Measurements from ENCODE around the gene PHLDA3. TPM values are rescaled to one million over a fixed set of nuclear protein-coding genes. Genes with fewer than 3 reads are reported as not detected.

Gene PHLDA3
- total RNA-seq, 5 donors from 2014 or later (not counting 1 experiment from before 2014, with no cell fraction given): 0.83 to 5.8 (median 3.6) TPM

- ChIA-PET CTCF (interaction anchor here (0.7 to 3.1 kb wide), 2 partner anchors 23 kb away, joined by 4 to 18 read pairs; no protein-coding TSS in a partner anchor), POLR2A (no interaction called here)
- Mint-ChIP-seq H3K36me3 (no peaks in the 10 kb centered on the region), H3K4me3 (peak overlapping the region; percentile 85 to 92 (median 88)), H3K27ac (peak overlapping the region in 1 of 2 donors; percentile 36), H3K27me3 (no peaks in the 10 kb centered on the region), H3K4me1 (peaks cover 33 to 49% (median 42%) of the 10 kb centered on the region in 3 donors), H3K9me3 (no peaks in the 10 kb centered on the region)
- WGBS (ENCODE audit: insufficient coverage): 90% methylated on average over 7 of the region's 9 CpGs
- Histone ChIP-seq H3K9me3 (no peaks in the 10 kb centered on the region), H3K4me3 (ENCODE audit: control insufficient read depth in 1 of 2, extremely low read depth in 1 of 2, low read length in 1 of 2) (no peak overlapping the region), H3K36me3 (ENCODE audit: control insufficient read depth in 2 of 2, extremely low read depth in 1 of 2, insufficient read depth in 1 of 2, low read length in 1 of 2) (peaks cover 0 to 3% of the 10 kb centered on the region in 2 donors), H3K27me3 (replicated peaks in 1 of 2; ENCODE audit: control insufficient read depth in 2 of 2, extremely low read depth in 1 of 2, insufficient read depth in 2 of 2, low read length in 1 of 2) (no peaks in the 10 kb centered on the region), H3K4me1 (ENCODE audit: control insufficient read depth in 1 of 2, extremely low read depth in 1 of 2, insufficient read depth in 2 of 2, low read length in 2 of 2) (peaks cover 16 to 32% of the 10 kb centered on the region in 2 experiments), H3K27ac (ENCODE audit: low read length) (no peak overlapping the region)
- ATAC-seq (replicated peaks in 1 of 4): no peak
- DNase-seq: no peak
Measured at GRCh38 chr1:201504799-201505502, 36.0 kb upstream of the PHLDA3 start.

GRCh38 chr1:201504179-201504631 is 35.2 kb upstream of the PHLDA3 start:
- ChIA-PET POLR2A (no interaction called here), CTCF (interaction anchor here (0.6 to 3.8 kb wide), 7 partner anchors 8 to 63 kb away, joined by 3 to 20 read pairs (median 4); no protein-coding TSS in a partner anchor)
- Mint-ChIP-seq H3K4me3 (no peak overlapping the region), H3K27ac (no peak overlapping the region), H3K36me3 (no peaks in the 10 kb centered on the region), H3K4me1 (peaks cover 33 to 47% (median 39%) of the 10 kb centered on the region in 3 donors), H3K27me3 (no peaks in the 10 kb centered on the region), H3K9me3 (no peaks in the 10 kb centered on the region)
- no peak overlapping the region for H3K4me3 ChIP-seq (ENCODE audit: control insufficient read depth in 1 of 2, extremely low read depth in 1 of 2, low read length in 1 of 2)
- ATAC-seq (replicated peaks in 1 of 4) (no peak), DNase-seq (no peak)
- H3K9me3 ChIP-seq: no peaks in the 10 kb centered on the region
- H3K4me1 ChIP-seq (ENCODE audit: control insufficient read depth in 1 of 2, extremely low read depth in 1 of 2, insufficient read depth in 2 of 2, low read length in 2 of 2): peaks cover 16 to 32% of the 10 kb centered on the region in 2 experiments
- WGBS (ENCODE audit: insufficient coverage): 100% methylated on average over 2 of the region's 3 CpGs
- no peak overlapping the region for H3K27ac ChIP-seq (ENCODE audit: low read length)
- no peaks in the 10 kb centered on the region for H3K27me3 ChIP-seq (replicated peaks in 1 of 2; ENCODE audit: control insufficient read depth in 2 of 2, extremely low read depth in 1 of 2, insufficient read depth in 2 of 2, low read length in 1 of 2)
- H3K36me3 ChIP-seq (ENCODE audit: control insufficient read depth in 2 of 2, extremely low read depth in 1 of 2, insufficient read depth in 1 of 2, low read length in 1 of 2): peaks cover 0 to 3% of the 10 kb centered on the region in 2 donors

- H3K9me3 Mint-ChIP-seq: no peaks in the 10 kb centered on the region
- Histone ChIP-seq H3K36me3 (ENCODE audit: control insufficient read depth in 2 of 2, extremely low read depth in 1 of 2, insufficient read depth in 1 of 2, low read length in 1 of 2) (peaks cover 0 to 4% of the 10 kb centered on the region in 2 donors), H3K27ac (ENCODE audit: low read length) (no peak overlapping the region), H3K4me1 (ENCODE audit: control insufficient read depth in 1 of 2, extremely low read depth in 1 of 2, insufficient read depth in 2 of 2, low read length in 2 of 2) (peaks cover 16 to 32% of the 10 kb centered on the region in 2 experiments), H3K27me3 (replicated peaks in 1 of 2; ENCODE audit: control insufficient read depth in 2 of 2, extremely low read depth in 1 of 2, insufficient read depth in 2 of 2, low read length in 1 of 2) (no peaks in the 10 kb centered on the region), H3K4me3 (ENCODE audit: control insufficient read depth in 1 of 2, extremely low read depth in 1 of 2, low read length in 1 of 2) (no peak overlapping the region), H3K9me3 (no peaks in the 10 kb centered on the region)
- H3K27ac Mint-ChIP-seq: no peak overlapping the region
- POLR2A ChIA-PET: interaction anchor here in 1 of 2 donors (0.6 kb wide), 1 partner anchor 56 kb away, joined by 4 read pairs; no protein-coding TSS in a partner anchor
- H3K4me1 Mint-ChIP-seq: peaks cover 33 to 46% (median 38%) of the 10 kb centered on the region in 3 donors
- WGBS (ENCODE audit: insufficient coverage): 89% methylated on average over 6 of the region's 13 CpGs
- no peak for ATAC-seq (replicated peaks in 1 of 4)
- no peaks in the 10 kb centered on the region for H3K36me3 Mint-ChIP-seq
- no peak overlapping the region for H3K4me3 Mint-ChIP-seq
- DNase-seq: no peak
- H3K27me3 Mint-ChIP-seq: no peaks in the 10 kb centered on the region
- CTCF ChIA-PET: interaction anchor here (0.6 to 3.8 kb wide), 6 partner anchors 9 to 63 kb away, joined by 3 to 20 read pairs (median 8); no protein-coding TSS in a partner anchor
Measured at GRCh38 chr1:201503397-201504176, 34.6 kb upstream of the PHLDA3 start.

GRCh38 chr1:201502511-201502857 is 33.5 kb upstream of the PHLDA3 start:
- Mint-ChIP-seq H3K4me3 (no peak overlapping the region), H3K36me3 (no peaks in the 10 kb centered on the region), H3K9me3 (no peaks in the 10 kb centered on the region), H3K27me3 (no peaks in the 10 kb centered on the region), H3K27ac (no peak overlapping the region), H3K4me1 (peaks cover 32 to 40% (median 33%) of the 10 kb centered on the region in 3 donors)
- H3K9me3 ChIP-seq: no peaks in the 10 kb centered on the region
- H3K4me1 ChIP-seq (ENCODE audit: control insufficient read depth in 1 of 2, extremely low read depth in 1 of 2, insufficient read depth in 2 of 2, low read length in 2 of 2): peaks cover 13 to 25% of the 10 kb centered on the region in 2 experiments
- DNase-seq: no peak
- H3K27ac ChIP-seq (ENCODE audit: low read length): no peak overlapping the region
- CTCF ChIA-PET: interaction anchor here (0.9 to 3.8 kb wide), 3 partner anchors 10 to 20 kb away, joined by 9 to 20 read pairs (median 18); no protein-coding TSS in a partner anchor
- no peak for ATAC-seq (replicated peaks in 1 of 4)
- 100% methylated on average over 1 of the region's 3 CpGs for WGBS (ENCODE audit: insufficient coverage)
- peaks cover 0 to 6% of the 10 kb centered on the region in 2 donors for H3K36me3 ChIP-seq (ENCODE audit: control insufficient read depth in 2 of 2, extremely low read depth in 1 of 2, insufficient read depth in 1 of 2, low read length in 1 of 2)
- no peak overlapping the region for H3K4me3 ChIP-seq (ENCODE audit: control insufficient read depth in 1 of 2, extremely low read depth in 1 of 2, low read length in 1 of 2)
- no peaks in the 10 kb centered on the region for H3K27me3 ChIP-seq (replicated peaks in 1 of 2; ENCODE audit: control insufficient read depth in 2 of 2, extremely low read depth in 1 of 2, insufficient read depth in 2 of 2, low read length in 1 of 2)
- POLR2A ChIA-PET: interaction anchor here in 1 of 2 donors (0.5 kb wide), 1 partner anchor 18 kb away, joined by 4 read pairs; no protein-coding TSS in a partner anchor

- ATAC-seq (replicated peaks in 1 of 4) (no peak), DNase-seq (no peak)
- no peak overlapping the region for H3K4me3 Mint-ChIP-seq
- H3K9me3 Mint-ChIP-seq: no peaks in the 10 kb centered on the region
- H3K36me3 Mint-ChIP-seq: no peaks in the 10 kb centered on the region
- H3K4me1 Mint-ChIP-seq: peaks cover 29 to 36% (median 33%) of the 10 kb centered on the region in 3 donors
- H3K4me1 ChIP-seq (ENCODE audit: control insufficient read depth in 1 of 2, extremely low read depth in 1 of 2, insufficient read depth in 2 of 2, low read length in 2 of 2): peaks cover 10 to 22% of the 10 kb centered on the region in 2 experiments
- H3K27me3 Mint-ChIP-seq: no peaks in the 10 kb centered on the region
- H3K9me3 ChIP-seq: no peaks in the 10 kb centered on the region
- H3K27ac Mint-ChIP-seq: no peak overlapping the region
- H3K27me3 ChIP-seq (replicated peaks in 1 of 2; ENCODE audit: control insufficient read depth in 2 of 2, extremely low read depth in 1 of 2, insufficient read depth in 2 of 2, low read length in 1 of 2): no peaks in the 10 kb centered on the region
- H3K36me3 ChIP-seq (ENCODE audit: control insufficient read depth in 2 of 2, extremely low read depth in 1 of 2, insufficient read depth in 1 of 2, low read length in 1 of 2): peaks cover 0 to 6% of the 10 kb centered on the region in 2 donors
- ChIA-PET POLR2A (interaction anchor here in 1 of 2 donors (0.5 kb wide), 1 partner anchor 18 kb away, joined by 4 read pairs; no protein-coding TSS in a partner anchor), CTCF (interaction anchor here (0.9 to 3.8 kb wide), 5 partner anchors 9 to 21 kb away, joined by 3 to 20 read pairs (median 6); no protein-coding TSS in a partner anchor)
- no peak overlapping the region for H3K4me3 ChIP-seq (ENCODE audit: control insufficient read depth in 1 of 2, extremely low read depth in 1 of 2, low read length in 1 of 2)
- WGBS (ENCODE audit: insufficient coverage): 100% methylated on average over 2 of the region's 10 CpGs
- no peak overlapping the region for H3K27ac ChIP-seq (ENCODE audit: low read length)
Measured at GRCh38 chr1:201501812-201502510, 33.0 kb upstream of the PHLDA3 start.
